IMR-90 (cell line): ENCODE results near the gene ZNF718. TPM values are rescaled to one million over a fixed set of nuclear protein-coding genes. Genes with fewer than 3 reads are reported as not detected.
"Not testable (repeated sequence)": the region's sequence is repeated elsewhere in the genome, so short reads cannot be mapped to it uniquely, and the experiment has no call there.

Source experiments
- ATAC-seq: fragments of 200-7000 bp; cut with Tn5 transposase; 2 replicates; pipeline ENCODE4 v1.9.1; 2020; ENCODE audit warnings: low read depth, mild to moderate bottlenecking, moderate library complexity
- BruUV-seq: library from RNA; stranded (reverse); fragments of 400-500 nt; replicated peaks from 2 replicates; lab custom pipeline; 2021; lab: Mats Ljungman, UMichigan
- CTCF ChIA-PET: fragments of 300-600 bp; formaldehyde crosslinking; extraction: SDS; loops from one replicate; lab custom pipeline; 2021; ENCODE audit warnings: antibody characterized with exemption; lab: Yijun Ruan, JAX
- POLR2A ChIA-PET: fragments of 300-600 bp; sonication (Branson Sonifier 250); formaldehyde crosslinking; loops from one replicate; lab custom pipeline; 2022; ENCODE audit warnings: antibody characterized with exemption; ENCODE audit not compliant: unreplicated experiment; lab: Charles Lee
- DNase-seq: peaks from one replicate; pipeline ENCODE4 v3.0.0; 2013
- H2AFZ ChIP-seq: replicated peaks from 2 replicates; pipeline ENCODE3; 2013; ENCODE audit warnings: low read length, mild to moderate bottlenecking; ENCODE audit not compliant: poor library complexity
- H2AK5ac ChIP-seq: 2 replicates; pipeline ENCODE4 v1.6.1; 2013; ENCODE audit warnings: low read depth, low read length, inconsistent platforms
- H2AK9ac ChIP-seq: replicated peaks from 2 replicates; pipeline ENCODE3; 2013; ENCODE audit warnings: mild to moderate bottlenecking, low read depth, low read length, moderate library complexity; ENCODE audit not compliant: poor library complexity
- H2BK120ac ChIP-seq: 2 replicates; pipeline ENCODE4 v1.6.1; 2013; ENCODE audit warnings: low read depth, low read length, inconsistent platforms
- H2BK15ac ChIP-seq: 3 replicates; pipeline ENCODE4 v1.6.1; 2013; ENCODE audit warnings: low read depth, low read length, inconsistent platforms
- H2BK20ac ChIP-seq: 2 replicates; pipeline ENCODE4 v1.6.1; 2013; ENCODE audit warnings: low read depth, mild to moderate bottlenecking, inconsistent platforms, low read length, moderate library complexity
- H2BK5ac ChIP-seq: 2 replicates; pipeline ENCODE4 v1.6.1; 2013; ENCODE audit warnings: mild to moderate bottlenecking, low read depth, low read length, inconsistent platforms; ENCODE audit not compliant: poor library complexity, severe bottlenecking
- H3K14ac ChIP-seq: replicated peaks from 2 replicates; pipeline ENCODE4 v1.6.1; 2013; ENCODE audit warnings: low read depth, low read length, inconsistent platforms
- H3K18ac ChIP-seq: 2 replicates; pipeline ENCODE4 v1.6.1; 2013; ENCODE audit warnings: low read depth, low read length, control low read depth
- H3K23ac ChIP-seq: 2 replicates; pipeline ENCODE4 v1.6.1; 2013; ENCODE audit warnings: low read depth, low read length, inconsistent platforms
- H3K27ac ChIP-seq: 2 replicates; pipeline ENCODE4 v1.5.1; 2013; ENCODE audit warnings: mild to moderate bottlenecking, control low read depth, low read length; ENCODE audit not compliant: insufficient read depth
- H3K27me3 ChIP-seq: 2 replicates; pipeline ENCODE4 v1.6.1; 2013; ENCODE audit warnings: low read length; ENCODE audit not compliant: control insufficient read depth, insufficient read depth
- H3K36me3 ChIP-seq: 2 replicates; pipeline ENCODE4 v1.6.1; 2013; ENCODE audit warnings: low read length, mixed read lengths; ENCODE audit not compliant: control insufficient read depth, insufficient read depth
- H3K4ac ChIP-seq: 2 replicates; pipeline ENCODE4 v1.6.1; 2013; ENCODE audit warnings: low read depth, low read length, inconsistent platforms
- H3K4me1 ChIP-seq: 2 replicates; pipeline ENCODE4 v1.6.1; 2013; ENCODE audit warnings: low read length, mixed read lengths; ENCODE audit not compliant: control insufficient read depth, insufficient read depth
- H3K4me2 ChIP-seq: 2 replicates; pipeline ENCODE4 v1.6.1; 2013; ENCODE audit warnings: low read depth, mild to moderate bottlenecking, control low read depth, low read length, moderate library complexity
- H3K4me3 ChIP-seq: 2 replicates; pipeline ENCODE4 v1.5.1; 2013; ENCODE audit warnings: low read depth, mild to moderate bottlenecking, control low read depth, low read length, moderate library complexity; ENCODE audit not compliant: insufficient read depth
- H3K56ac ChIP-seq: 2 replicates; pipeline ENCODE4 v1.6.1; 2013; ENCODE audit warnings: low read length, inconsistent platforms; ENCODE audit not compliant: insufficient read depth; ENCODE audit errors: extremely low read depth
- H3K79me1 ChIP-seq, 2 experiments: 2 replicates each; pipeline ENCODE4 v1.6.1; 2013; ENCODE audit warnings: low read length in 2 of 2, inconsistent platforms in 1 of 2, low read depth in 1 of 2
- H3K9ac ChIP-seq: 2 replicates; pipeline ENCODE4 v1.6.1; 2013; ENCODE audit warnings: low read depth, low read length, control low read depth
- H3K9me1 ChIP-seq: 2 replicates; pipeline ENCODE4 v1.6.1; 2013; ENCODE audit warnings: low read length, inconsistent platforms; ENCODE audit not compliant: insufficient read depth
- H3K9me3 ChIP-seq: 2 replicates; pipeline ENCODE4 v1.6.1; 2013; ENCODE audit warnings: low read length; ENCODE audit not compliant: control insufficient read depth, insufficient read depth
- H4K20me1 ChIP-seq: 2 replicates; pipeline ENCODE4 v1.6.1; 2013; ENCODE audit warnings: low read length, inconsistent platforms; ENCODE audit not compliant: insufficient read depth
- H4K5ac ChIP-seq: 2 replicates; pipeline ENCODE4 v1.6.1; 2013; ENCODE audit warnings: mild to moderate bottlenecking, low read depth, low read length, control low read depth
- H4K8ac ChIP-seq, 2 experiments: 2 replicates each; pipeline ENCODE4 v1.6.1; 2013; ENCODE audit warnings: low read depth in 2 of 2, low read length in 2 of 2, control low read depth in 1 of 2, inconsistent platforms in 1 of 2
- H4K91ac ChIP-seq: 2 replicates; pipeline ENCODE4 v1.6.1; 2013; ENCODE audit warnings: low read depth, low read length, inconsistent platforms; ENCODE audit not compliant: insufficient read depth
- CEBPB ChIP-seq: IDR thresholded peaks from 2 replicates; pipeline ENCODE4 v1.6.1; 2012; ENCODE audit warnings: low read depth, low read length, improper control_type of control experiment
- MAZ ChIP-seq: IDR thresholded peaks from 2 replicates; pipeline ENCODE4 v1.6.1; 2012; ENCODE audit warnings: low read depth, mild to moderate bottlenecking, low read length, improper control_type of control experiment, moderate library complexity, borderline replicate concordance
- POLR2A ChIP-seq: IDR thresholded peaks from 2 replicates; pipeline ENCODE4 v1.6.1; 2012; ENCODE audit warnings: mild to moderate bottlenecking, low read depth, low read length
- RAD21 ChIP-seq: IDR thresholded peaks from 2 replicates; pipeline ENCODE4 v1.6.1; 2012; ENCODE audit warnings: low read length, improper control_type of control experiment
- SMC3 ChIP-seq: fragments of 150-350 bp; IDR thresholded peaks from 2 replicates; pipeline ENCODE4 v1.6.1; 2016; ENCODE audit warnings: low read depth, mild to moderate bottlenecking, antibody characterized with exemption, low read length, moderate library complexity
- WGBS, 2 experiments: methylation state at CpG; one replicate each; pipeline versions ENCODE4 v1.1.5 to v1.1.7; 2013; ENCODE audit warnings: missing lambda C conversion rate in 2 of 2; ENCODE audit not compliant: insufficient read length in 1 of 2; ENCODE audit errors: extremely low coverage in 2 of 2; 5-methylcytosine and 5-hydroxymethylcytosine counted together
- dilution Hi-C: fragments of 300-500 bp; cut with HindIII; formaldehyde crosslinking; loops from one replicate; pipeline ENCODE4 v1.14.3; 2018; ENCODE audit warnings: low sequenced_read_pairs; ENCODE audit not compliant: unreplicated experiment
- in situ Hi-C: fragments of 300-500 bp; cut with MboI; formaldehyde crosslinking; loops from 3 replicates; pipeline ENCODE4 v1.14.3; 2019; ENCODE audit warnings: low sequenced_read_pairs, inconsistent platforms, mixed read lengths
- intact Hi-C: fragments of 100-400 bp; cut with micrococcal nuclease; formaldehyde crosslinking; loops from 2 replicates; pipeline ENCODE4 v1.10.0; 2022
- polyA plus RNA-seq, 3 experiments: library from polyadenylated mRNA; depleted of rRNA; stranded (reverse); fragments of >200 nt; gene quantifications; 2 replicates each; pipeline ENCODE4 v1.2.3, GENCODE V29; 2012; ENCODE audit warnings: low replicate concordance in 1 of 3
- total RNA-seq: library from RNA; depleted of rRNA; stranded (reverse); fragments of >200 nt; gene quantifications from 2 replicates; pipeline ENCODE4 v1.2.3, GENCODE V29; 2012

Gene ZNF718
- total and polyA plus RNA-seq, 2 of the 4 experiments (the other 2 are of a cell fraction): 1.1 to 1.8 TPM

DNA sequence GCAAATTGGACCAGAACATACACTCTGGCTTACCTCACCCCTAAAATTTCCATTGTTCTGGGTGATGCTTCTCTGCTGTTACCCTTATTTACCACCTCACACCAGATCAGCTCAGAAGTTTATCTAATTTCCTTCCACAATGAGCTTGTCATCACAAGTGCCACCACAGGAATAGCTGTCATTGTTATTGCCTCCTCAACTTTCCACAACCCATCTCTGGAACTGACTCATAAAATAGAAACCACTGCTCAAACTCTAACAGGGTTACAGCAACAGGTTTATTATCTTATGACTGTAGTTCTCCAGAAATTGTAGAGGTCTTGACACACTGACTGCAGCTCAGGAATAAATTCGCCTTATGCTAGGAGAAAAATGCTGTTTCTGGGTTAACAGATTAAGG lies 52.7 kb downstream of the ZNF718 start:
- dilution Hi-C loops (no loop called here), intact Hi-C loops (no loop called here), in situ Hi-C loops (no loop called here)
- Histone ChIP-seq H2AK9ac (no peak overlapping the region), H4K91ac (no peak overlapping the region), H3K18ac (no peak overlapping the region), H3K56ac (no peak overlapping the region), H3K27me3 (no peaks in the 10 kb centered on the region), H3K79me1 (no peaks in the 10 kb centered on the region), H3K4me2 (no peak overlapping the region), H3K9ac (no peak overlapping the region), H3K9me3 (peaks cover 37% of the 10 kb centered on the region), H3K27ac (no peak overlapping the region), H4K8ac (no peak overlapping the region), H2BK5ac (no peak overlapping the region), H2AFZ (no peak overlapping the region), H4K20me1 (no peaks in the 10 kb centered on the region), H3K23ac (no peak overlapping the region), H2BK15ac (no peak overlapping the region), H3K36me3 (no peaks in the 10 kb centered on the region), H3K14ac (no peak overlapping the region), H3K4me1 (no peaks in the 10 kb centered on the region), H2BK20ac (no peak overlapping the region), H3K4ac (no peak overlapping the region), H2BK120ac (no peak overlapping the region), H4K5ac (no peak overlapping the region), H3K4me3 (no peak overlapping the region), H3K9me1 (no peaks in the 10 kb centered on the region), H2AK5ac (no peak overlapping the region)
- no peak for ATAC-seq
- no CpG with 5 or more reads among the region's 1 CpG for WGBS, 2 experiments
- TF ChIP-seq MAZ (no peak), POLR2A (no peak), CEBPB (no peak), SMC3 (no peak), RAD21 (no peak)
- POLR2A ChIA-PET: no interaction called here
- CTCF ChIA-PET: interaction anchor here (0.6 kb wide), 1 partner anchor 97 kb away, joined by 4 read pairs; no protein-coding TSS in a partner anchor
- BruUV-seq: no TSS peak
- no peak for DNase-seq

DNA sequence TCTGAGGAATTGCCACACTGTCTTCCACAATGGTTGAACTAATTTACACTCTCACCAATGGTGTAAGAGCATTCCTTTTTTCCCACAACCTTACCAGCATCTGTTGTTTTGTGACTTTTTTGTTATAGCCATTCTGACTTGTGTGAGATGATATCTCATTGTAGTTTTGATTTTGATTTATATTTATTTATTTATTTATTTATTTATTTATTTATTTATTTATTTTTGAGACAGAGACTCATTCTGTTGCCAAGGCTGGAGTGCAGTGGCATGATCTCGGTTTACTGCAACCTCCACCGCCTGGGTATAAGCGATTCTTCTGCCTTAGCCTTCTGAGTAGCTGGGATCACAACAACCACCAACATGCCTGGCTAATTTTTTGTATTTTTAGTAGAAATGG lies 57.9 kb downstream of the ZNF718 start:
- dilution Hi-C loops: not testable (repeated sequence)

More for the DNA sequence above, 57.9 kb downstream of the ZNF718 start:
- in situ Hi-C loops, H3K4ac ChIP-seq, H3K9ac ChIP-seq, DNase-seq, H3K14ac ChIP-seq, H3K27ac ChIP-seq, H2AFZ ChIP-seq, H3K56ac ChIP-seq, intact Hi-C loops, H2BK20ac ChIP-seq, H2BK5ac ChIP-seq, POLR2A ChIA-PET, H4K20me1 ChIP-seq, H3K4me2 ChIP-seq, H3K23ac ChIP-seq, H4K5ac ChIP-seq, H2AK9ac ChIP-seq, BruUV-seq, H3K4me1 ChIP-seq, H3K27me3 ChIP-seq, H2AK5ac ChIP-seq, ATAC-seq, H4K8ac ChIP-seq, H3K9me1 ChIP-seq, H4K91ac ChIP-seq, H2BK120ac ChIP-seq, H3K36me3 ChIP-seq, H3K79me1 ChIP-seq, CTCF ChIA-PET, H3K4me3 ChIP-seq, H2BK15ac ChIP-seq, H3K18ac ChIP-seq: not testable (repeated sequence)
- peaks cover 21% of the 10 kb centered on the region for H3K9me3 ChIP-seq
- 80% methylated on average over 1 of the region's 3 CpGs; no CpG with 5 or more reads in 1 of the 2 experiments for WGBS, 2 experiments
